VCaP (cell line): ENCODE data around the gene CAPZB.
A peak's percentile ranks its signal among the peaks of the same experiment; 100 is the strongest.
"Not testable (repeated sequence)": the region's sequence is repeated elsewhere in the genome, so short reads cannot be mapped to it uniquely, and the experiment has no call there.

Source experiments
- H3K27ac ChIP-seq: fragments of 450-650 bp; 2 replicates; pipeline ENCODE4 v1.5.1; 2017
- TF ChIP-seq, protein P1 (sequence below): fragments of 450-650 bp; conservative IDR thresholded peaks from 2 replicates; pipeline ENCODE4 v1.5.1; 2017; ENCODE audit warnings: mild to moderate bottlenecking, moderate library complexity

The CAPZB gene

DNA sequence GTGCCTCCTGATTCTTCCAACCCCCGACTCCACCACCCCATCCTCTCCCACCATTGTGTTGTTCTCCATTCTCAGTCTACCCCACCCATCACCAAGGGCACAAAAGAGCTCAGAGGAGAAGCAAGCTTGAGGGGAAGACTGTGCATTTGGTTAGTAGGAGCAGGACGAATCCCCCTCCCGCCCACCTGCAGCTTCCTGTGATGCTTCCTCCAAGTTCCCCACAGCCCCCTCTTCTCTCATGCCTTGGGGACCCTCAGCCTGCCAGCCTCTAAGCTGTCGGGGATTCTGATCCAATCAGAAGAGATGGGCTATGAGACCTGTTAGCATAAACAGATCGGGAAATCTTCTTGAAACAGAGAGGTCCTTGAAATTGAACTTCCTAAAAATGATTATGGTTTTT lies 22.2 kb upstream of the CAPZB start:
- H3K27ac ChIP-seq: no peak overlapping the region
- TF ChIP-seq, protein P1, sequence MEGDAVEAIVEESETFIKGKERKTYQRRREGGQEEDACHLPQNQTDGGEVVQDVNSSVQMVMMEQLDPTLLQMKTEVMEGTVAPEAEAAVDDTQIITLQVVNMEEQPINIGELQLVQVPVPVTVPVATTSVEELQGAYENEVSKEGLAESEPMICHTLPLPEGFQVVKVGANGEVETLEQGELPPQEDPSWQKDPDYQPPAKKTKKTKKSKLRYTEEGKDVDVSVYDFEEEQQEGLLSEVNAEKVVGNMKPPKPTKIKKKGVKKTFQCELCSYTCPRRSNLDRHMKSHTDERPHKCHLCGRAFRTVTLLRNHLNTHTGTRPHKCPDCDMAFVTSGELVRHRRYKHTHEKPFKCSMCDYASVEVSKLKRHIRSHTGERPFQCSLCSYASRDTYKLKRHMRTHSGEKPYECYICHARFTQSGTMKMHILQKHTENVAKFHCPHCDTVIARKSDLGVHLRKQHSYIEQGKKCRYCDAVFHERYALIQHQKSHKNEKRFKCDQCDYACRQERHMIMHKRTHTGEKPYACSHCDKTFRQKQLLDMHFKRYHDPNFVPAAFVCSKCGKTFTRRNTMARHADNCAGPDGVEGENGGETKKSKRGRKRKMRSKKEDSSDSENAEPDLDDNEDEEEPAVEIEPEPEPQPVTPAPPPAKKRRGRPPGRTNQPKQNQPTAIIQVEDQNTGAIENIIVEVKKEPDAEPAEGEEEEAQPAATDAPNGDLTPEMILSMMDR: no peak

DNA sequence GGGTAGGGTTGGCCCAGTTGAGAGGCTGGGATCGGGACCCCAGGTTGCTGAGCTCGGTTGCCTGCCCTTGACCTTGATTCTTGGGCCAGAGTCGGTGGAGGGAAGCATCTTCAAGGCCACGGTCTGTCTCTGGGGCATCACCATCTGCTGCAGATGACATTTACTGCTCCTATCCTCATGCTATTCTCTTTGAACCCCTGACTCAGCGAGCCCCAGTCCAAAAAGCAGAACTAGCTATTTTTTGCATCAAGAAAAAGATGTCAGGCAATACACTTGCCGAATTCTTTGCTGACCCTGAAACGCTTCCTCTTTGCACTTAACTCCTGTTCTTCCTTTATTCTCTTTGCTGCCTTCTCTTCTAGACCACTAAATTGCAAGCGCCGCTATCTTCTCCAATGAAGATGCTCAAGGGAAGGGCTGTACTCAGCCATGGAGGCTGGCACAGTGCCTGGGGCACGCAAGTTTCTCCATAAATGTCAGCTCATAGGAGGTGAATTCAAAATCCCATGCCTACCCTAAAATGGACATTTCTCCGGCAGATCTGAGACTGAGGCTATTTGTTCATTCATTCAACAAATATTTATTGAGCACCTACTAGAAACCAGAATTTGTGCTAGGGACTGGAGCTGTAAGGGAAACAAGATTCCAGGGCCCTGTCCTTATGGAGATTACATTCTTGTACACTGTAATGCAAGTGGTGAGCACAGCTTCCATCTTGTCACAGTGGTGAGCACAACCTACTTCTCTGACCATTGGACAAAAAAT lies 20.5 kb upstream of the CAPZB start:
- TF ChIP-seq, protein P1: no peak
- peak overlapping the region; percentile 35; the same call in 1 of the 2 replicates for H3K27ac ChIP-seq

DNA sequence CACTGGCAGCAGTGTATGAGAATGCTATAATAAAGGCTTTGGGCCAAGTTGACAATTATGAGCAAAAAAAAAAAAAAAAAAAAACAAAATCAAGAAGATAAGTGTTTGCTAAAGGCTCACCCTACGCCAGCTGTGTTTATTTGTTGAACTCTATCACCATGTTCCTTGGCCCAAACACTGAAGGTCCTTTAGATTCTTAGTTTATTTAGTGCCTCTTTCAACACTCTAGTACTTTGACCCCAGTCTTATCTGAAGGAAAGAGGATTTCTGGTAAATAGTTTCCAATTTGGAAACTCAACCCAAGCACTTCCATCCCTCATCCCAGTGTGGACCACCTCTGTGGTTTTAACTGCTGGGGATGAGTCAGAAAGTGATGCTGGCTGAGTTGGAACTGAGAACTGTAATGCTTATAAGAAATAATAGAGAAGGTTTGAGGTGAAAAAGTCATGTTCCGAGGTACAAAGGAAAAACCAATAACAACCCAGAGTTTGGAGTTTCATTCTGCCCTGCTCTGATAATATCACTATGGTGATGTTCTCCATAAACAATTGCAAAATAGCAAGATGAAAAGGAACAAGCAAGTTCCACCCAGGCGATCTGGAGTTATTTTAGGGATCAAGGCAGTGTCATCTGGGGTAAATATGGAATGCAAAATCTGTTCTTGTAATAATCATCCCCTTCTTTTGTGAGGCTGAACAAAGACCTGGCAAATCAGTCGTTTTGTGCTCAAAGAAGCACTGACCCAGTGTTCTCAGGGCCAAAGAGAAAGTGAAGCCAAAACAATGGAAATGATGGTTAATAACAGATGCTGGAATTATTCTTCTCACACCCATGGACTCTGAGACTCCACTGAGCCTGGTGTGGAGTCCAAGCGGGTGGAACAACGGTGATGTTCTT lies 19.7 kb upstream of the CAPZB start:
- TF ChIP-seq, protein P1: no peak
- peak overlapping the region; percentile 35; the same call in 1 of the 2 replicates for H3K27ac ChIP-seq

DNA sequence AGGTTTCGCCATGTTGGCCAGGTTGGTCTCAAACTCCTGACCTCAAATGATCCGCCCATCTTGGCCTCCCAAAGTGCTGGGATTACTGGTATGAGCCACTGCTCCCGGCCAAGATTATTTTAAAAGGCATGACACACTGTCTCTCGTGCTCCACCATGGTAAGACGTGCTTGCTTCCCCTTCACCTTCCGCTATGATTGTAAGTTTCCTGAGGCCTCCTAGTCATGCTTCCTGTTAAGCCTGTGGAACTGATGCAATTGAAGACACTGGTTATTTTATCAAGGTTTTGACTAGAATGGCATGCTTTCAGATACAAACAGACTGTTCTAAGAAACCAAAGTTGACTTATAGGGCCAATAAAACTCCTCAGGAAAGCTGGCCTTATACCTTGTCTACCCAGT lies 16.9 kb upstream of the CAPZB start:
- H3K27ac ChIP-seq: not testable (repeated sequence)

DNA sequence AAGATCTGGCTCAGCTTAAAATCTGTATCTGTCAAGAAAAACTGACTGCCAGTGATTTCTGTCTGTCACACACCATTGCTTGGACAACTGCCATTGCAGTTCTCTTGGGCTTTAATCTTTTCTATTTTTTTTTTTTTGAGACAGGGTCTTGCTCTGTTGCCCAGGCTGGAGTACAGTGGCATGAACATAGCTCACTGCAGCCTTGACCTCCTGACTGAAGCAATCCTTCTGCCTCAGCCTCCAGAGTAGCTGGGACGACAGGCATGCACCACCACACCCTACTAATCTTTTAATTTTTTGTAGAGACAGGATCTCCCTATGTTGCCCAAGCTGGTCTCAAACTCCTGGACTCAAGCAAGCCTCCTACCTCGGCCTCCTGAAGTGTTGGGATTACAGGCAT lies 14.5 kb upstream of the CAPZB start:
- not testable (repeated sequence) for H3K27ac ChIP-seq

DNA sequence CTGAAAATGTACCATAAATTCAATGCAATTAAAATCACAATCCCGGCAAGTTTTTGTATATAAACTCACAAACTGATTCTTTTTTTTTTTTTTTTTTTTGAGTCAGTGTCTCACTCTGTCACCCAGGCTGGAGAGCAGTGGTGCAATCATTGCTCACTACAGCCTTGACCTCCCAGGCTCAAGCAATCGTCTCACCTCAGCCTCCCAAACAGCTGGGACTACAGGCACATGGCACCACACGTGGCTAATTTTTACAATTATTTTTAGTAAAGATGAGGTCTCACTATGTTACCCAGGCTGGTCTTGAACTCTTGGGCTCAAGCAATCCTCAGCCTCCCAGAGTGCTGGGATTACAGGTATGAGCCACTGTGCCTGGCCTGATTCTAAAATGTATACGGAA lies 12.1 kb upstream of the CAPZB start:
- H3K27ac ChIP-seq: not testable (repeated sequence)

DNA sequence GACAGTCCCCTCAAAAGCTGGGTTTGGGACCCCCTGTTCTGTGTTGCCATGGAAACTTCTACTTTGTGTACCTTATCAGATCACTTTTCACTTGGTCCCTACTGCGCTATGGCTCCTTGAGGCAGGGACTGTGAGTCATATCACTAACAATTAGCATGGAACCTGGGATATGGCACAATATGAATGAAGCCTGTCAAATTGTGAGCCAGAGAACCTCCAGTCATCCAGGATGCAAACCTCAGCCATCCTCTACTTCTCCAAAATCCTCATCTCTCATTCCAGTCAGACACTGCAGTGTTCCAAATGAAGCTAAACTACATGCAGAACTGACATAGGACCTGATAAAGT lies 11.2 kb upstream of the CAPZB start:
- no peak overlapping the region for H3K27ac ChIP-seq
- TF ChIP-seq, protein P1: no peak

DNA sequence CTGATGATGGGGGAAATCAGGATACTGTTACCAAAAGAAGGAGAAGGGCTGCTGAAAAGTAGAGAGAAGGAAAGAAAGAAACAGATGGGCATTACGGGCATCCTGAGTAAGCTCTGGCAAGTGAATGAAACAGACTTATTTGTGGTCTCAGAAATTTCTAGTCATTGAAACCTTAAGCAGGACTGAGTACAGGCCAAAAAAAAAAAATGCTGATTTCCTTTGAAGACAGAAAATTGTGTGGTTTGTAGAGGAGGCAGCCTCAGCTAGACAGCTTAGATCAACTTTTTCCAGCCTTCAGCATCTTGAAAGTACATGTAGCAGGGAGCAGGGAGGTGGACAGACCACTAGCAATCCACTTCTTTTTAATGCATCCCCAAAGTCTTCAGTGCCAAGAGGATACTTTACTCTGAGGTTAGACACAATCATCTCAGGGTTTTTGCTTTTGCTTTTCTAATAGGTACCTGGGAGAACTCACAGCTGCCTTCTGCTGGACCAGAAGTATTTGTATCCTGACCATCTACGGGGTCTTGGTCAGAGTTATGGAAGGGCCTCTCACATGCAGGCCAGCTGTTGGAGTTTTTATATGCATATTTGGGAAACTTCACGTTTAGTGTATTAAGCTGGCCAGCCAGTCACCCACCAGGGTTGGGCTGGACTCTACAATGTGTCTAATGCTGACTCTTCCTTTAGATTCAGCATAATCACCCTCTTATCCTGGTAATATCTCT lies 10.6 kb upstream of the CAPZB start:
- TF ChIP-seq, protein P1: no peak

More for the DNA sequence above, 10.6 kb upstream of the CAPZB start:
- no peak overlapping the region for H3K27ac ChIP-seq
